Non-pigmented ciliary epithelial cell (primary cell): Measurements from ENCODE around the gene SMIM20.
"Not testable (repeated sequence)": the region's sequence is repeated elsewhere in the genome, so short reads cannot be mapped to it uniquely, and the experiment has no call there.

Experiments used
- DNase-seq: peaks from one replicate; pipeline ENCODE4 v3.0.0-alpha.2; 2010; ENCODE audit warnings: low read depth

The SMIM20 gene

DNA sequence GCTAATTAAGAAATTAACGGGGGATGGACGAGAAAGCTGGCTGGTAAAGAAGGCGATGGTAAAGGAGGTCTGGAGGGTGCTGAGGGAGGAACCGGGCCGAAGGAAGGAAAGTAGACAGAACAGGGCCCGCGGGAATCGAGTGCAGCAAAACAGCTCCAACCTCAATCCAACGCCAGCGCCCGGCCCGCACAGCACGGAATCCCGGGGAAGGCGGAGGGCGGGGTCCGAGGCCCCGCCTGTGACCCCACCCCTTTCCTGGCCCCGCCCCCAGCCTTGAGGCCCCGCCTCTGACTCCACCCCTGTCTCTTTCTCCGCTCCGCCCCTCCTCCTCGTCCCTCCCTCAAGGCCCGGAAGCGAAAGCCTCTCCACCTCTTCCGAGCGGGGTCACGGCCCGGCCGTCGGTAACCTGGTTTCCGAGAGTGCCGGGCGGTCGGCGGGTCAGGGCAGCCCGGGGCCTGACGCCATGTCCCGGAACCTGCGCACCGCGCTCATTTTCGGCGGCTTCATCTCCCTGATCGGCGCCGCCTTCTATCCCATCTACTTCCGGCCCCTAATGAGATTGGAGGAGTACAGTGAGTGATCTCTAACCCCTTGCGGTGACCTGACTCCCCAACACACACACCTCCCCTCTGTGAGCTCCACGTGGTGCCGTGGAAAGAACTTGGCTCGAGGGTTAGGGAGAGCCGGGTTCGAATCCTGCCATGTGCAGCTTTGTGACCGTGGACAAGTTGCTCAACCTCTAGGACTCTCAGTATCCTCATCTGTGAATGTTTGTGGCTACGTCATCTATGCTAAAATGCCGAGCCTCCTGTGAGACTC lies at the start of gene SMIM20:
Gene SMIM20 (plus strand): TSS at position 370 of the 819 bp plus-strand sequence. CDS start 94 bp downstream, at position 464.
- DNase-seq = no peak

DNA sequence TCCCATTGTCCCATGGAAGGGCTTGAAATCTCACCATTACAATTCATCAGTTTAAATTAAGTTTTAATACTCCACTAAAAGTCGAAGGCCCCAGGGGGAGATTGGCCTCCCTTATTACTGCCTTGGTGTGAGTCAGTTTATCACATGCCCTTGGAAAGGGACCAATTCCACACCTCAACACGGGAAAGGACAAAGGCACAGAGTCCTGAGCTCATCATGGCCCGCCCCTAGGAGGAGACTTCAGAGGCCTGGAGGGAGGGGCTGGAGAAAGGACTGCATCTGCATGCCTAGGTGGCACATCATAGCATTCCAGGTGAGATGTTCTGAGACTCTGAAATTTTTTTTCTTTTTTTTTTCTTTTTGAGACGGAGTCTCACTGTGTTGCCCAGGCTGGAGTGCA lies 48.4 kb upstream of the SMIM20 start:
- no peak for DNase-seq

DNA sequence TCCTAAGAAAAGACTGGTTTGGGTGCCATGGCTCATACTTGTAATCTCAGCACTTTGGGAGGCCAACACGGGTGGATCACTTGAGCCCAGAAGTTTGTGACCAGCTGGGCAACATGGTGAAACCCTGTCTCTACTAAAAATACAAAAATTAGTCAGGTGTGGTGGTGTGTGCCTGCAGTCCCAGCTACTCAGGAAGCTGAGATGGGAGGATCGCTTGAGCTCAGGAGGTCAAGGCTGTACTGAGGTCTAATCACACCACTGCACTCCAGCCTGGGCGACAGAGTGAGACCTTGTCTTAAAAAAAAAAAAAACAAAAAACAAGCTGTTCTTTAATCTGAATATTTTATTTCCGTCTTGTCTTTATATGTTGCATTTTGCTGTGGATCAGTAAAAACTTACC lies 47.6 kb upstream of the SMIM20 start:
- DNase-seq = not testable (repeated sequence)

DNA sequence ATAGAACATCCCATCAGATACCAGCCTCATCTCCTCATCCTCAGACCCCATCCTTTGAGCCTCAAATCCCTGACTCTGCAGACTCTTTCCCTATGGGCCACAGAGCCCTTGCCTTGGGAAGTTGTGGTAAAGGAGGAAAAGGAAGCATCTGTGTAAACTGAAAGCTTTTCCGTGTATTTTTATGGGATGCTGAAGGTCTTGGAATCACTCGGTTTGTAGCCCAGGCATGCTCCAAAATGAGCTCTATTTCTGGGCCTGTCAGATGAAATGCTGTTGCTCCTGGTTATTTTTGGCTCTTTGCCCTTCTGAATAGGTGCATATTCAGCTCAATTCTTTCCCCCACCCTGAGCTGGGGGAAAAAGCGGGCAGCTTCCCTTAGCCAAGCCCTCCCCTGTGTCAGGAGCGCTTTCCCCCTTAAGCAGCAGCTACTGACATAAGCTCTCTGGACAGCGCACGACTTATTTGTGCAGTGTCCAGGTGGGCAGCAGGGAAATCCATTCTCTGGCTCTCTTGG lies 46.2 kb upstream of the SMIM20 start:
- no peak for DNase-seq

DNA sequence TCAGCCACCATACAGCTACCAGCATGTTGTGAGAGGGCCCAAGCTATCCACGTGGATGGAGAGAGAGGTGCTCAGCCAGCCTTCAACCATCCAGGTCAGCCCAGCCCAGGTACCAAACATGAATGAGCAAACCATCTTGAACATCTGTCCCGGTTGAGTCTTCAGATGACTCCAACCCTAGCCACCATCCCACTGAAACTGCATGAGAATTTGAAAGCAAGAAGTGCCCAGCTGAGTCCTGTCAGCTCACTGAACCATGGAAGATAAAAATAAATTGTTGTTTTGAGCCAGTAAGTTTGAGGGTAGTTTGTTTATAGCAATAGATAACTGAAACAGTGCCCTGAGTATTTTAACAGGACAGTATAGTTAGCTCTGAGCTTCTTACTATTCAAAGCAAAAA lies 43.9 kb upstream of the SMIM20 start:
- no peak for DNase-seq

DNA sequence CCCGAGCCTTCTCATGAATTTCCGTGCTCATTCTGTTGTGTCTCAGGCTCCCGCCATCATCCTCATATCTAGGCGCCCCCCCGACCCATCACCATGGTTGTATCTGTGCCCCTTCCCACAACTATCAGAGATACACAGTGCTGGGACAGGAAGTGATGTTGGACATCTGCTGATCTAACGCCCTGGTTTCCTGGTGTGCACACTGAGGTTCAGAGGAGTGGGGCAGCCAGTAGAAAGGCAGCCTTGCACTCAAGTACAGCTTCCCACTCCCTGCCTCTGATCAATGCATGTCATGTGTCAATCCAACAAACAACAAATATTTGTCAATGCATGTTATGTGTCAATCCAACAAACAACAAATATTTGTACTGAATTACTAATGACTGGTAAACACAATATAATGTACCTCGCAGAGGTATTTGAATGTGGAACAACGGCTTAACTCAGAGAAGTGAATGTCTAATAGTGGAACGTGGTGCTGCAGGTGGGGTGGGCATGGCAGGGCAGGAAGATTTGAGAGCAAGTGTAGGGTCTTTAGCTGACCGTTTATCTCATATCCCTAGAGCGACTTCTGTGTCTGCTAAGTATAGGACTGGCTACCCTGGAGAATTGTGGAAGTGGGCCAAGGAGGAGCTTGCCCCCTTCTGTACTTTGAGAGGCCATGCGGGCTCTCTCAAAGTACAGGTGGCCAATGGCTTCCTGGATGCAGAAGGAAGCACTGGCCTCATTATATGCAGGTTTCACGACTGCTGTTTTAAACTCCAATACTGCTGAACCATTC lies 41.0 kb upstream of the SMIM20 start:
- no peak for DNase-seq

DNA sequence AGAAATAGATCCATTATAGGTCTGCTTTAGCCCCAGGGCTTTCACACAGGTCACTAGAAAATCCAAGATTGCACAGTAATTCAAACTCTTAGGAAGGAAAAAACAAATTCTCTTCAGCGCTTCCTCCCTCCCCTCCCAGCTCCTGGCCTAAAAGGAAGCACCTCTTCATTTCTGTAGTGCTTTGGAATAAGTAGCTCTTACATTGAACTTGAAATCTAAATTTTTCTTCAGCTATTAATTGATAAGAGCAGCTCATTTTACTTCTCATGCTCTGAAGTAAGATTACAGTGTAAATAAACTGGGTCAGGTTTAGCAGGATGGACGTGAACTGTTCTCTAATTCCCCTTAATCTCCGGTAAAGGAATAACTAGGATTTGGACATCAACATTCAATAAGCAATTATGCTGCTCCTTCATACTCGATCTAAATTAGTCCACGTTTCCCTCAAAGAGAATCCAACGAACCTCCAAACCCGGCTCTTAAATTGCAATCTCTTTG lies 40.3 kb upstream of the SMIM20 start:
- no peak for DNase-seq

DNA sequence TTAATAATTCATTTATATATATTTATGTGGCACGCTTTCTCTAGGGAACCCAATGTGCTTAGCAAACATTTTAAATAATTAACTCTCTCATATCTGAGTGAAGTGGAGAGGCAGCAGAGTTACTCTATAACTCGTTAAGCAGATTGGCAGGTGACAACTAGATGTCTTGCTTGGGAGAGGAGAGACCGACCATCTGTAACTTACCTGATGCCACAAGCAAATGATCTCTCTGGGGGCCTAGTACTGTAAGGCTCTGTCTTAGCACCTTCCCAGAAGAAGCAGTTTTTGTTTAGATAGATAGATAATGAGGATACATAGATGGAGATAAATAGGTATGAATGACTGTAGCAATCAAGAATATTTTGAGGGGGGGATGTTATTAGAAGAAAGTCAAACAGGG lies 39.4 kb upstream of the SMIM20 start:
- no peak for DNase-seq

DNA sequence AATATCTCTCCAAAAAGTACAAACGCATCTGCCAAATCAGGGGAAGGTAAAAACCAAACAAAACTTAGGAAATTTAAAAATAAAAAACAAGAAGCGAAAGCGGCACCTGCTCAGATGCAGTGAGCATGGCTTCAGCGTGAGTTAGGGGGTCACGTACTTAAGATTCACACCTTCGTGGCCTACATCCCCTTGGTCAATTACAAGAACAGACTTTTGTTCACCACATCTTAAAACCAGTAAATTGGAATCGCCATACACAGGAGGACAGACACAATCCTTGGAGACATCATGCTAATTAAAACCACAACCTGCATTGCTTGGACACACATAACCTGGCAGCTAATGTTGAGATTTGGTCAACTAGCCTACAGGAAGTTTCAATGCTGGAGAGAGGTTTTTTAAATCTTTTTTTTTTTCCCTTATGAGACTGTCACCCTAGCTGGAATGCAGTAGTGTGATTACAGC lies 38.7 kb upstream of the SMIM20 start:
- DNase-seq = no peak

DNA sequence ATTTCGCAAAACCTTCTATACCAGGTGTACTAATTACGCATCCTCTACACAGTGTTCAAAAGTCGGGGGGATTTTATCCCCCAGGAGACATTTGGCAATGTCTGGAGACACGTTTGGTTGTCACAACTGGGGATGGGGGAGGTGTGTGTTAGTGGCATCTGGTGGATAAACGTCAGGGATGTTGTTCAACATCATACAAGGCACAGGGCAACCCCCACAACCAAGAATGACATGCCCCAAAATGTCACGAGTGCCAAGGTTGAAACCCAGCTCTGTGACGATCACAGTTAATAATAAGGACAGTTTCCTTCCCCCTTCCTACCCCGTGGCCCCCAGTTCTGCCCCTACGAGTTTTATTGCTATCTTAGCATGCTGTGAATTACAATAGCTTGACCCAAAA lies 35.3 kb upstream of the SMIM20 start:
- DNase-seq = no peak

DNA sequence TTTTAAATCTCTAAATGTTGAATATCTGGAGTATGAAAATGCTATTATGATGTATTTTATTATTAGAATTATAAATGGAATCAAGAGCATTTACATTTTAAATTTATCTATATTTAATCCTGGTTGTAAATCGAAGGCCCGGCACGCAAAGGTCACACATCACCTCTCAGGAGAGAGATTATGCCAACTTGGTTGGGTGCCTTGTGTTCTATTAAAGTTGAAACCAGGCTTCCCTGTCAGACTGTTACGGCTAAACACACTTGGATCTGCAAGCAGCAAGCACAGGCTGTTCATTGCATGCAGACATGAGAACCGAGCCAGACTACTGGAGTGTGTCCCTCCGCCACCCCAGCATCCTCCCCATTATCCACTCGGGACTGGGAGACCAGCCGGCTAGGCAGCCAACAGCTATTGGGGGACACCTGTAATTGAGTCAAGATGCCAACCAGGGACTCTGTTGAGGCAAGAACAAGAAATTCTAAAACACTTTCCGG lies 34.9 kb upstream of the SMIM20 start:
- DNase-seq = no peak

DNA sequence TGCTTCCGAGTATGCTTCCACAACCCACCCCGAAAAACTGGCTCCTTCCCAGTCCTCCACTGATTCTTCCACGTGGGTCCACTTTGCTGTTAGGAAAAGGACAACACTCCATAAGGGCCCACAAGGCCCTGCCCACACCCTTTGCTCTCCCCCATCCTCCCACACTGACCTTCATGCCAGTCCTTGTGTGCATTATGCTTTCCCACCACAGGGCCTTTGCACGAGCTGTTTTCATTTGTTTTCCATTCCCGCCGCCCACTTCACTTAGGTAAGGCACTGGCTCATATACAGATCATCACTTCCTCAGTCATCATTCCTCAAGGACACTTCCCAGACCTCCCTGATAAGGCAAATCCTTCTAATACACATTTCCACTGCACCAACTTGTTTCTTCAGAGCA lies 34.4 kb upstream of the SMIM20 start:
- DNase-seq = no peak

DNA sequence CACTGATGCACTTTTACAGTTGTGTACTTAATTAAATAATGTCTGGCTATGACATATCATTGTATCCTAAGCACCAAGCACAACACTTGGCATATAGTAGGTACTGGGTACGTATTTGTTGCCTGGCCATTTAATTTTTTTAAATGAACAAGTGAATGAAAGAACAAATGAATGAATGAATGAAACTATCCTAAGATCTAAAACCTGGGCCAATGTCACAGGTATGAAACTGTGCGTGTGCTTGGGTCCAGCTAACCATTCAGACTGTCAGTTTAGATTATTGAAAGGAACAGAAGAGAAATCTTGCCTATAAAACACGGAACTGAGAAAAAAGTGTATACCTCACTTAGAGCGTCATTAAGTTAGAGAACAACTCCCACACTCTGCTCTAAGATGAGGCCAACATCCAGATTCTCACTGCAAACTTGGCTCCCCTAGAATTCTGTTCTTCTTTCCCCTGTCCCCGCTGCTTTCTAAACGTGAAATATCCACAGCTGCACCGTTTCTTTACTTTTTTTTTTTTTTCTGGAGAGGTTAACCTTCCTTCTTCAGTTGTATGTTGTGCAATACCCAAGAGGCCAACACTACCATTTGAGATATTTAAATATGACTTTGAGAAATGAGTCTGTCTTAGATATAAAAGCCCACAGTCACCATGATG lies 33.9 kb upstream of the SMIM20 start:
- DNase-seq = no peak

DNA sequence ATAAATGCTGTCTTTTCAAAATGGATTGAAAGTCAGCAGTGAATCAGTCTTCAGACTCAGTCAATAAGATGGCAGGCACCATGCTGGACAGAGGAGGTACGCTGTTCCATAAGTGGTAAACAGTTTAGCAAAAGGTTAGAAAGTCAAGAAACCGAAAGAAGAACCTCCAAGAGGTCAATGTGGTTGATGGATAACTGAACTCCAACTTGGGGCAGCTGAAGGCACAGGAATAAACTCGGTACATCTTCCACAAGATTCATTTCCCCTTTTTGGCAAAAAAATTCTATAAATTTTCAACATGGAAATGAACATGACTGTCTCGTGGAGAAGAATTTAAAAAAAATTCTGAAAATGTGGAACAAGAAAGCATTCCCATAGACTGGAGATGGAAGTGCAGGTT lies 32.8 kb upstream of the SMIM20 start:
- DNase-seq = no peak

DNA sequence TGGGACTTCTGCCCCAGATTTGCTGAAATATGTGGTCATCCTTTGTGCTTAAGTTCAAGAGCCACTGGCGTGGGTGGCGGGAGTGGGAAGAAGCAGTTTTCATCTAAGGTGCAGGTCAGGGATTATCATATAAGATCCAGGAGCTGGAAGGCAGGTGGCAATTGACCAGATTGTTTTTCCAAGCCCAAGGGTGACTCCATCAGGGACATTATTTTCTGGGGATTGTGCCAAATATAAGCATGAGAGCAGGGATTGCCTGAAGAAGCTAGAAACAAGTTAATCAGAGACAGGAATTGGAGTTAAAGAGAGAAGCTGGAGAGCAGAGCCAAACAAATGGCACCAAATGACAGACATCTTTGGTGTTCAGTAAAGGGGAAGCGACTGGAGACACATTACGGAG lies 31.8 kb upstream of the SMIM20 start:
- DNase-seq = no peak

DNA sequence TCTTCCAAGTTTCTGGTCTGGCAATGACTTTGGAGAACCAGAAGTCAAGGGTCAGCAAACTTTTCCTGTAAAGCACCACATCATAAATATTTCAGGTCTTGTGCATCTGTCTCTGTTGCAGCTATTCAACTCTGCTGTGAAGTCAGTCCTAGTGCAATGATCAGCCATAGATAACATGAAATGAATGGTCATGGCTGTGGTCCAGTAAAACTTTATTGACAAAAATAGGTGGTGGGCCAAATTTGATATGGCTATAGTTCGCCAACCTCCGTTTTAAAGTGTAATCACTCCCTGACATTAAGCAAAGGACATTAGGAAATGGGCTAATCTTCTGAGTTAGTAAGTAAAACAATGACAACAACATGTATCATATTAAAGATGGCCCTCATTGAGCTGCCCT lies 30.5 kb upstream of the SMIM20 start:
- no peak for DNase-seq

DNA sequence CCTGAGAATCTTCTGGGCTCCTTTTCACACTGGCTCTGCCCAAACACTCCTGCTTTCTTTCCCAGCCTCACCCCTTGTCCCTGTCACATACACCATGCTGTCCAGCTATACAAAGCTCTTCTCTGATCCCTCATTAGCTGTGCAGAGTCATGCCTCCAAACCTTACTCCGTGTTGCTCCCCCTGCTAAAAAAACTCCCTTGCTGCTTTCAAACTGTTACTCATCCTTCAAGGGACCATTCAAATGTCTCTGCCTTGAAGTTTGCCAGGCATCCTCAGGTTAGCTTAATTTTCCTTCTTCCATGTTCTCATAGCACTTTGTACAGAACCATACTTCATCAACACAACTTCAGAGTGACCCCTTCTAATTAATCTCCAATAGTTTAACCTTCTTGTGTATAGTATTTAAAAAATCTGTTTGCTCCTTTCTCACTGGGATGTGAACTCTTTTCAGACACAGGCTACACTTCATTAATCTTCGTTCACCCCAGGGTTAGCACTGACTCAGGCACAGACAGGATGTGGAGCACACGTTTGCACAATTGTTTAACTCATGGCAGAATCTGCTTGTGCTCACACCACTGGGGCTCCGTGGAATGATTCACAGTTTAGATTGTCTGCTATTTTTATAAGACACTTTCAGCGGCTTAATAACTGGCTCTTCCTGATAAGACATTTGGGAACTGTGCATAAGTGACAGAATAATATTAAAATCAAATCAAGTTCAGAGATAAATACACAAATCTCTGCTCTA lies 29.8 kb upstream of the SMIM20 start:
- peak; percentile 49 for DNase-seq

DNA sequence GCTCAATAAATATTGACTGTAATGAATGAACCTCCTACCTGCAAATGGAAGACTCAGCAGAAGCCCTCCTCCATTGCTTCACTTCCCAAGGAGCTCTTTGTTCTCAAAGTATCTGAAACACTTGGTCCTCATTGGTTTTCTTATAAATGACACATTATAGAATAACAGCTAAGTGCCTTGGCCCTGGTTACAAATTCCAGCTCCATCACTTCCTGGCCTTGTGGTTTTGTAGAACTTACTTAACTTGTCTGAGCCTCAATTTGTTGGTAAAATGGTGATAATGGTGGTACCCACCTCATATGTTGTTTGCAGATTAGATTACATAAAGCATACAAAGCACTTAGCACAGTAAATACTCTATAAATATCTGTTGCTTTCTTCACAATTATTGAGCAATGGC lies 25.2 kb upstream of the SMIM20 start:
- DNase-seq = no peak

DNA sequence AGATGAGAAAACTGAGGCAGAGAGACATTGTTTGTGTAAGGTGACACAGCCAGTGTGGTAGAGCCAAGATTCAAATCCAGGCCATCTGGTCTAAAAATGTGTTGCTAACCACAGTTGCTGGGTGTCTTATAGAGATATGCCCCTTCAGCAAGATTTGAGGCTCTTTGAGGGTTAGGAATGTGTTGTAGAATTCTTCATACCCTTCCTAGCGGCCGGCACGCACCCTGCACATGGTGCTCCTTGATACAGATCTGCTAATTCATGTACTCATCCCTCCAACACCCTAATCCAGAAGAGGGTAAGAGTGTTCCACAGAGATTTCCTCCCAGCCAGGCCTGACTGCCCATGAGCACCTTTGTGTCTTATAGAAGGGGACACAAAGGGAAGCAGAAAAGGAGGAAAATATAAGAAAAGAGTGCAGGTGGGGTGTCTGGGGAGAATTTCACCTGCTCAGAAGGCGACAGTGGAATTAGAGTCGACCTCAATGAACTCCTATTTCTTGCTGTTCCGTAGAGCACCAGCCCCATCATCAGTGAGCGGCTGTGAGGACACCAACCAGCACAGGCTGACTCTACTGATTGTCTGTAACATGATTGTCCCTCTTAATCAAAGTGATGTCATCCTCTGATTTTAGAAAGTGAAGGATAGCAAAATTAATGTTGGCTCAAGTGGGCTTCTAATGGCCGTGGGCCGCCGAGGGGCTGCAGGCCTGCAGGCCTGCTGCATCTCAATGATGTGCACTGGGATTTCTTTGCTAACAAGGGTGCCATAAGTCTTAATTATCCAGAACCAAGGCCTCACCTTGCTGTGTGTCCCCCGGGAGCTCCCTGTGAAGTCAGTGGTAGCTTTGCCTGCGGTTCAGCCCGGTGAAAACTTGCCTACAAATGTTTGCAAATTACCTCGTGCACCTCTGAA lies 24.2 kb upstream of the SMIM20 start:
- no peak for DNase-seq
